ENCODE data around the gene KCNJ6. TPM values are rescaled to one million over a fixed set of nuclear protein-coding genes. Genes with fewer than 3 reads are reported as not detected.
A peak's percentile ranks its signal among the peaks of the same experiment; 100 is the strongest.

The KCNJ6 gene
- total RNA-seq, 1 donor from 2014 or later = 0.82 TPM

- DNase-seq = peak; percentile 13
These were observed 273.8 kb downstream of the KCNJ6 start for GRCh38 chr21:37642493-37642892.

GRCh38 chr21:37639756-37640155 lies 276.5 kb downstream of the KCNJ6 start:
- no peak for DNase-seq

GRCh38 chr21:37636152-37636860 lies 280.0 kb downstream of the KCNJ6 start:
- DNase-seq = peak; percentile 27

- no peak for DNase-seq
These were observed 284.7 kb downstream of the KCNJ6 start for GRCh38 chr21:37631319-37632117.

- no peak for DNase-seq
These were observed 285.4 kb downstream of the KCNJ6 start for GRCh38 chr21:37630872-37631271.

- no peak for DNase-seq
These were observed 287.9 kb downstream of the KCNJ6 start for GRCh38 chr21:37628362-37628761.

GRCh38 chr21:37627561-37627960 lies 288.7 kb downstream of the KCNJ6 start:
- no peak for DNase-seq

GRCh38 chr21:37627074-37627473 lies 289.2 kb downstream of the KCNJ6 start:
- DNase-seq = no peak

GRCh38 chr21:37626320-37626719 lies 289.9 kb downstream of the KCNJ6 start:
- no peak for DNase-seq

GRCh38 chr21:37623689-37624088 lies 292.6 kb downstream of the KCNJ6 start:
- no peak for DNase-seq

- DNase-seq = no peak
These were observed 293.1 kb downstream of the KCNJ6 start for GRCh38 chr21:37623183-37623582.

- no peak for DNase-seq
These were observed 293.5 kb downstream of the KCNJ6 start for GRCh38 chr21:37622755-37623154.

GRCh38 chr21:37620401-37620800 lies 295.9 kb downstream of the KCNJ6 start:
- DNase-seq = no peak

GRCh38 chr21:37619464-37619974 lies 296.7 kb downstream of the KCNJ6 start:
- DNase-seq = no peak

GRCh38 chr21:37618081-37618480 lies 298.2 kb downstream of the KCNJ6 start:
- DNase-seq = no peak

- no peak for DNase-seq
These were observed 300.3 kb downstream of the KCNJ6 start for GRCh38 chr21:37615962-37616361.

GRCh38 chr21:37614351-37614875 lies 301.8 kb downstream of the KCNJ6 start:
- DNase-seq = no peak

GRCh38 chr21:37607081-37607480 lies 309.2 kb downstream of the KCNJ6 start:
- no peak for DNase-seq

- DNase-seq = peak; percentile 59
These were observed 309.7 kb downstream of the KCNJ6 start for GRCh38 chr21:37606549-37606948.

- no peak for DNase-seq
These were observed 311.3 kb downstream of the KCNJ6 start for GRCh38 chr21:37605006-37605405.

GRCh38 chr21:37603129-37603528 lies 313.1 kb downstream of the KCNJ6 start:
- no peak for DNase-seq

GRCh38 chr21:37601915-37602314 lies 314.3 kb downstream of the KCNJ6 start:
- no peak for DNase-seq

- no peak for DNase-seq
These were observed 315.2 kb downstream of the KCNJ6 start for GRCh38 chr21:37601027-37601426.
